GM12873 (cell line): ENCODE data around the gene SLC4A7.

Source experiments
- TF ChIP-seq, protein P1 (sequence below): IDR thresholded peaks from 2 replicates; pipeline ENCODE4 v1.5.1; 2012; ENCODE audit warnings: low read depth, mild to moderate bottlenecking, moderate library complexity, low read length, control low read depth; ENCODE audit not compliant: insufficient read depth; ENCODE audit errors: missing control alignments

The SLC4A7 gene

DNA sequence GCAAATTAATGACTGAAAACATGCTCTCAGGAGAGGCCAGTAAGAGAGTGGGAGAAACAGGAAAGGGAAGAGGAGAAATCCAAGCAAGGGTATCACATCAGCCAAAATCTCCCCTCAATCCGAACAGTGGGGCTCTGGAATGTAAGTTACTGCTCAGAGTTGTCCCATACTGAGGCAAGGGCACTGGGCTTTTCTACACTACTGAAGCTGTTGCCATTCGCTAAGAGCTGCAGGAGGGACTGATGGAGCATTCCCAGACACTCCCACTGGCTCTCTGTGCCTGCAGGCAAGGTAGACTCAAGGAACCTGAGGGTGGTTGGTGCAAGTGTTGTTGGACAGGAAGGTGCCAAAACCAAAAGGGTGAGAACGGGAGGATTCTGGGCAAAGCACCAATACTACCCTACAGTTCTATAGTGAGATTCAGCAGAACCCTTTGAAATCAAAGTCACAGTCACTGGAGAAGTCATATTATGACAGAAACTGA lies 161.1 kb downstream of the SLC4A7 start:
- TF ChIP-seq, protein P1, sequence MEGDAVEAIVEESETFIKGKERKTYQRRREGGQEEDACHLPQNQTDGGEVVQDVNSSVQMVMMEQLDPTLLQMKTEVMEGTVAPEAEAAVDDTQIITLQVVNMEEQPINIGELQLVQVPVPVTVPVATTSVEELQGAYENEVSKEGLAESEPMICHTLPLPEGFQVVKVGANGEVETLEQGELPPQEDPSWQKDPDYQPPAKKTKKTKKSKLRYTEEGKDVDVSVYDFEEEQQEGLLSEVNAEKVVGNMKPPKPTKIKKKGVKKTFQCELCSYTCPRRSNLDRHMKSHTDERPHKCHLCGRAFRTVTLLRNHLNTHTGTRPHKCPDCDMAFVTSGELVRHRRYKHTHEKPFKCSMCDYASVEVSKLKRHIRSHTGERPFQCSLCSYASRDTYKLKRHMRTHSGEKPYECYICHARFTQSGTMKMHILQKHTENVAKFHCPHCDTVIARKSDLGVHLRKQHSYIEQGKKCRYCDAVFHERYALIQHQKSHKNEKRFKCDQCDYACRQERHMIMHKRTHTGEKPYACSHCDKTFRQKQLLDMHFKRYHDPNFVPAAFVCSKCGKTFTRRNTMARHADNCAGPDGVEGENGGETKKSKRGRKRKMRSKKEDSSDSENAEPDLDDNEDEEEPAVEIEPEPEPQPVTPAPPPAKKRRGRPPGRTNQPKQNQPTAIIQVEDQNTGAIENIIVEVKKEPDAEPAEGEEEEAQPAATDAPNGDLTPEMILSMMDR = no peak
